Muscle of leg (tissue), 11 donors: ENCODE measurements around the gene TRPT1. TPM values are rescaled to one million over a fixed set of nuclear protein-coding genes. Genes with fewer than 3 reads are reported as not detected.

Experiments
- DNase-seq: peaks from one replicate; pipeline ENCODE4 v3.0.0; 2013
- H3K27ac ChIP-seq: one replicate; pipeline ENCODE4 v1.5.1; 2013; ENCODE audit warnings: mild to moderate bottlenecking, low read length, control low read depth
- H3K27me3 ChIP-seq: one replicate; pipeline ENCODE4 v1.6.1; 2013; ENCODE audit warnings: low read length; ENCODE audit not compliant: control insufficient read depth, insufficient read depth
- H3K36me3 ChIP-seq: one replicate; pipeline ENCODE4 v1.6.1; 2013; ENCODE audit warnings: low read length; ENCODE audit not compliant: control insufficient read depth, insufficient read depth
- H3K4me1 ChIP-seq: one replicate; pipeline ENCODE4 v1.6.1; 2013; ENCODE audit warnings: low read length; ENCODE audit not compliant: control insufficient read depth, insufficient read depth
- H3K4me3 ChIP-seq: one replicate; pipeline ENCODE4 v1.5.1; 2013; ENCODE audit warnings: low read length, control low read depth
- H3K9me3 ChIP-seq: replicated peaks from 2 replicates; pipeline ENCODE4 v1.6.1; 2013; ENCODE audit warnings: low read depth, low read length; ENCODE audit not compliant: control insufficient read depth
- WGBS: methylation state at CpG from one replicate; pipeline ENCODE4 v1.1.5; 2013; ENCODE audit warnings: missing lambda C conversion rate; ENCODE audit not compliant: insufficient coverage; 5-methylcytosine and 5-hydroxymethylcytosine counted together
- polyA plus RNA-seq, 8 donors: library from polyadenylated mRNA; unstranded; fragments of 120-200 nt; gene quantifications; one replicate each; pipeline versions ENCODE4 v1.2.1 to v1.2.3, GENCODE V29; 2013; ENCODE audit warnings: inconsistent platforms in 1 of 8, low replicate concordance in 1 of 8; ENCODE audit not compliant: insufficient read length in 8 of 8, insufficient read depth in 1 of 8
- total RNA-seq: library from RNA; stranded (reverse); fragments of 120-200 nt; gene quantifications from one replicate; pipeline ENCODE4 v1.2.4, GENCODE V29; 2013

TRPT1 gene
- total and polyA plus RNA-seq, 9 donors: 42.3 to 78.9 (median 68.9) TPM

DNA sequence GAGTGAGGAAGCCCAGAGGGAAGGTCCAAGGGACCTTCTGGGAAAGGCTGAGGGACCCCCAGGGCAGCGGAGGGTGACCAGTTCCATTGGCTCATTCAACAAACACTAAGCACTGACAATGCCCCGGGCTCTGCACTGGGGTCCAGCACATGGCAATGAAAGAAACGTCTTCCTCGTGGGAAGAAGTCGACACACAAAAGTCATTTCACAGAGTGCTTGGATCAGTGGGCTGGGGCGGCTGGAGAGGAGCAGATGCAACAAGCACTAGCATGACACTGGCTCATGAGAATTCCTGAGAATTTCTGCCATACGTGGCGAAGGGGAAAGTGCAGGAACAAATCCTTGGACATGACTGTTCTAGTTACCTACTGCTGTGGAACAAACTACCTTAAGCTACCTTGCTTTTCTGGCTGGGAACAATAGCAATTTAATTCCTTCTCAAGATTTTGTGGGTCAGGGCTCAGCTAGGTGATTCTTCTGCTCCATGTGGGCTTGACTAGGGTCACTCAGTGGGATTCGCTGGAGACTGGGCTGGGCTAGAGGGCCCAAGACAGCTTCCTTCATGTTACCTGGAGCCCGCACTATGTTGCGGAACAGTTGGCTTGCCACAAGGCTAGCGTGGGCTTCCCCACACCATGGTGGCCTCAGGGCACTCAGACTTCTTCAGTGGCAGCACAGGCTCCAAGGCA, 46.9 kb downstream of the TRPT1 start:
- Histone ChIP-seq H3K27me3 (no peaks in the 10 kb centered on the region), H3K4me3 (no peak overlapping the region), H3K4me1 (peaks cover 27% of the 10 kb centered on the region), H3K9me3 (no peaks in the 10 kb centered on the region), H3K36me3 (peaks cover 6% of the 10 kb centered on the region), H3K27ac (no peak overlapping the region)
- no peak for DNase-seq
- WGBS: 87% methylated on average over 9 of the region's 12 CpGs

DNA sequence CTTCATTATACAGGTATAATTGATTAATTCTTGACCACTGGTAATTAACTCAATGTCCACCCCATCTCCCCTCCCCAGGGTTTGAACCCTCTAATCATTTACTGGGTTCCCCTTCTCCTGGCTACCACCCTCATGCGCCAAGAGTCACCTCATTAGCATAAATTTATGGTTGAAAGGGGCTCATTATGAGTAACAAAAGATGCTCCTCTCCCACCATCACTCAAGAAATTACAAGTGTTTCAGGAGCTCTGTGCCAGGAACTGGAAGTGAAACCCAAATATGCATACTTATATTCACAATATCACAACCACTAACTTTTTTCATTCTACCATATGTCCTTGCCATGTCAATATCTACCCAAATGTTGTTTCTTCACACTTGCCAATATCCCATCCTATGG, 47.8 kb downstream of the TRPT1 start:
- Histone ChIP-seq H3K9me3 (peaks cover 4% of the 10 kb centered on the region), H3K36me3 (peaks cover 6% of the 10 kb centered on the region), H3K4me3 (no peak overlapping the region), H3K27ac (no peak overlapping the region), H3K27me3 (no peaks in the 10 kb centered on the region), H3K4me1 (peaks cover 20% of the 10 kb centered on the region)
- no CpG with 5 or more reads among the region's 1 CpG for whole genome bisulfite sequencing
- no peak for DNase-seq

DNA sequence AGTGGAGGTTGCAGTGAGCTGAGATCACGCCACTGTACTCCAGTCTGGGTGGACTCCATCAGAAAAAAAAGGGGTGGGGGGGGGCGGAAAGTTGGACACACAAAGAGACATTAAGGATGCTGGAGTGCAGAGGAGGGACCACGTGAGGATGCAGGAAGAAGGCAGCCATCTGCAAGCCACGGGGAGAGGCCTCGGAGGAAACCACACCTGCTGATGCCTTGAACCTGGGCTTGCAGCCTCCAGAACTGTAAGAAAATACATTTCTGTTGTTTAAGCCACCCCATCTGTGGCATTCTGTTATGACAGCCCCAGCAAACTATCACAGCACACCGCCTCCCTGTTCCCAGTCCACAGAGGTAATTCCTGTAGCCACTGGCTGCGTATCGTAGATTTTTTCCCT, 49.2 kb downstream of the TRPT1 start:
- Histone ChIP-seq H3K4me1 (peaks cover 15% of the 10 kb centered on the region), H3K4me3 (no peak overlapping the region), H3K27me3 (no peaks in the 10 kb centered on the region), H3K9me3 (peaks cover 4% of the 10 kb centered on the region), H3K36me3 (peaks cover 6% of the 10 kb centered on the region), H3K27ac (no peak overlapping the region)
- WGBS: 66% methylated on average over 5 of the region's 8 CpGs
- DNase-seq: no peak

Other genes with a start within 250 kb of the TRPT1 start
- 19.9 TPM for gene OTUB1, start 239.7 kb downstream of the TRPT1 start, total RNA-seq
- gene OTUB1, start 239.7 kb downstream of the TRPT1 start, polyA plus RNA-seq: 10 to 100 TPM; 50.4 to 61.9 (median 54.9) TPM
- 1.2 TPM for gene FLRT1, start 190.3 kb downstream of the TRPT1 start, total RNA-seq
- gene FLRT1, start 190.3 kb downstream of the TRPT1 start, polyA plus RNA-seq: 1 to 10 TPM; 2.1 to 6.2 (median 3.0) TPM
- gene MACROD1, start 60.1 kb downstream of the TRPT1 start, total RNA-seq: 107 TPM
- 10 to 100 TPM; 46.1 to 82.9 (median 63.1) TPM for gene MACROD1, start 60.1 kb downstream of the TRPT1 start, polyA plus RNA-seq
- 90.7 TPM for gene STIP1, start 40.0 kb downstream of the TRPT1 start, total RNA-seq
- 100 to 1,000 TPM; 120 to 141 (median 128) TPM for gene STIP1, start 40.0 kb downstream of the TRPT1 start, polyA plus RNA-seq
- gene FERMT3, start 19.5 kb downstream of the TRPT1 start, total RNA-seq: 4.9 TPM
- 10 to 100 TPM in 5 of 8 donors, 1 to 10 TPM in 3; 6.0 to 12.2 (median 10.3) TPM for gene FERMT3, start 19.5 kb downstream of the TRPT1 start, polyA plus RNA-seq
- gene NUDT22, start 88 bp upstream of the TRPT1 start, total RNA-seq: 27.6 TPM
- 10 to 100 TPM; 16.2 to 25.8 (median 21.6) TPM for gene NUDT22, start 88 bp upstream of the TRPT1 start, polyA plus RNA-seq
- 13.6 TPM for gene DNAJC4, start 4.4 kb upstream of the TRPT1 start, total RNA-seq
- 10 to 100 TPM; 48.7 to 75.1 (median 53.1) TPM for gene DNAJC4, start 4.4 kb upstream of the TRPT1 start, polyA plus RNA-seq
- gene VEGFB, start 8.4 kb upstream of the TRPT1 start, total RNA-seq: 54.0 TPM
- gene VEGFB, start 8.4 kb upstream of the TRPT1 start, polyA plus RNA-seq: 100 to 1,000 TPM in 3 of 8 donors, 10 to 100 TPM in 5; 86.1 to 109 (median 92.7) TPM
- 40.4 TPM for gene FKBP2, start 14.9 kb upstream of the TRPT1 start, total RNA-seq
- 10 to 100 TPM; 40.6 to 60.6 (median 53.9) TPM for gene FKBP2, start 14.9 kb upstream of the TRPT1 start, polyA plus RNA-seq
- gene PPP1R14B, start 20.8 kb upstream of the TRPT1 start, total RNA-seq: 252 TPM
- 100 to 1,000 TPM; 170 to 222 (median 194) TPM for gene PPP1R14B, start 20.8 kb upstream of the TRPT1 start, polyA plus RNA-seq
- gene PLCB3, start 25.3 kb upstream of the TRPT1 start, total RNA-seq: 10.4 TPM
- 10 to 100 TPM in 7 of 8 donors, 1 to 10 TPM in 1; 9.9 to 17.6 (median 13.0) TPM for gene PLCB3, start 25.3 kb upstream of the TRPT1 start, polyA plus RNA-seq
- gene BAD, start 58.5 kb upstream of the TRPT1 start, total RNA-seq: 52.2 TPM
- gene BAD, start 58.5 kb upstream of the TRPT1 start, polyA plus RNA-seq: 10 to 100 TPM; 28.0 to 38.8 (median 34.4) TPM
- gene GPR137, start 59.7 kb upstream of the TRPT1 start, total RNA-seq: 7.7 TPM
- 10 to 100 TPM; 17.7 to 30.7 (median 20.0) TPM for gene GPR137, start 59.7 kb upstream of the TRPT1 start, polyA plus RNA-seq
- 0.13 TPM for gene KCNK4, start 65.1 kb upstream of the TRPT1 start, total RNA-seq
- gene KCNK4, start 65.1 kb upstream of the TRPT1 start, polyA plus RNA-seq: under 1 TPM in 1 of 8 donors, not detected in 7; 0.08 TPM
- gene CATSPERZ, start 74.2 kb upstream of the TRPT1 start, total RNA-seq: not detected
- gene CATSPERZ, start 74.2 kb upstream of the TRPT1 start, polyA plus RNA-seq: under 1 TPM in 1 of 8 donors, not detected in 7; 0.14 TPM
- 30.1 TPM for gene ESRRA, start 79.3 kb upstream of the TRPT1 start, total RNA-seq
- 10 to 100 TPM; 26.1 to 35.9 (median 30.5) TPM for gene ESRRA, start 79.3 kb upstream of the TRPT1 start, polyA plus RNA-seq
- gene TRMT112, start 91.4 kb upstream of the TRPT1 start, total RNA-seq: 306 TPM
- 100 to 1,000 TPM; 177 to 218 (median 197) TPM for gene TRMT112, start 91.4 kb upstream of the TRPT1 start, polyA plus RNA-seq
- gene PRDX5, start 91.9 kb upstream of the TRPT1 start, total RNA-seq: 144 TPM
- gene PRDX5, start 91.9 kb upstream of the TRPT1 start, polyA plus RNA-seq: 100 to 1,000 TPM; 128 to 175 (median 165) TPM
- 2.8 TPM for gene CCDC88B, start 114.0 kb upstream of the TRPT1 start, total RNA-seq
- 1 to 10 TPM; 2.8 to 5.6 (median 4.5) TPM for gene CCDC88B, start 114.0 kb upstream of the TRPT1 start, polyA plus RNA-seq
- gene RPS6KA4, start 133.0 kb upstream of the TRPT1 start, total RNA-seq: 14.1 TPM
- 10 to 100 TPM; 13.3 to 19.8 (median 16.0) TPM for gene RPS6KA4, start 133.0 kb upstream of the TRPT1 start, polyA plus RNA-seq